Activated CD8-positive, alpha-beta memory T cell treated with anti-CD3 and anti-CD28 coated beads, Interleukin-2, amount 50 U/mL, for 24 hours (primary cell): Measurements from ENCODE around the gene P2RY1.
"Not testable (repeated sequence)": the region's sequence is repeated elsewhere in the genome, so short reads cannot be mapped to it uniquely, and the experiment has no call there.

Experiments
- DNase-seq: peaks from one replicate; pipeline ENCODE4 v3.0.0-alpha.2; 2020; ENCODE audit errors: extremely low read depth

P2RY1 gene

GRCh38 chr3:152836269-152836668 lies 1.3 kb downstream of the P2RY1 start:
- no peak for DNase-seq

GRCh38 chr3:152839511-152839910 lies 4.6 kb downstream of the P2RY1 start:
- no peak for DNase-seq

- DNase-seq: no peak
Observed at GRCh38 chr3:152841131-152841530, 6.2 kb downstream of the P2RY1 start.

- DNase-seq: no peak
Observed at GRCh38 chr3:152842413-152842812, 7.5 kb downstream of the P2RY1 start.

GRCh38 chr3:152843955-152844354 lies 9.0 kb downstream of the P2RY1 start:
- no peak for DNase-seq

- not testable (repeated sequence) for DNase-seq
Observed at GRCh38 chr3:152846572-152847202, 11.8 kb downstream of the P2RY1 start.

- DNase-seq: not testable (repeated sequence)
Observed at GRCh38 chr3:152847599-152847998, 12.7 kb downstream of the P2RY1 start.

GRCh38 chr3:152849996-152850578 lies 15.2 kb downstream of the P2RY1 start:
- DNase-seq: no peak

- DNase-seq: no peak
Observed at GRCh38 chr3:152853196-152853595, 18.3 kb downstream of the P2RY1 start.

- DNase-seq: no peak
Observed at GRCh38 chr3:152857082-152857481, 22.2 kb downstream of the P2RY1 start.

- DNase-seq: no peak
Observed at GRCh38 chr3:152858170-152858800, 23.4 kb downstream of the P2RY1 start.

GRCh38 chr3:152860736-152861135 lies 25.8 kb downstream of the P2RY1 start:
- no peak for DNase-seq

GRCh38 chr3:152865668-152866245 lies 30.8 kb downstream of the P2RY1 start:
- DNase-seq: no peak

GRCh38 chr3:152870027-152870426 lies 35.1 kb downstream of the P2RY1 start:
- no peak for DNase-seq

- DNase-seq: not testable (repeated sequence)
Observed at GRCh38 chr3:152873314-152873713, 38.4 kb downstream of the P2RY1 start.

- no peak for DNase-seq
Observed at GRCh38 chr3:152874896-152875749, 40.2 kb downstream of the P2RY1 start.

- no peak for DNase-seq
Observed at GRCh38 chr3:152879130-152879789, 44.3 kb downstream of the P2RY1 start.

GRCh38 chr3:152879790-152880174 lies 44.9 kb downstream of the P2RY1 start:
- no peak for DNase-seq

GRCh38 chr3:152885076-152885475 lies 50.1 kb downstream of the P2RY1 start:
- no peak for DNase-seq
